ENCODE results near the gene TXNDC2.

Gene TXNDC2

GRCh38 chr18:9860682-9861081, 25.1 kb upstream of the TXNDC2 start:
- DNase-seq (ENCODE audit: low read depth, low spot score), result no peak

- no peak for DNase-seq (ENCODE audit: low read depth, low spot score)
These were observed 24.6 kb upstream of the TXNDC2 start for GRCh38 chr18:9861157-9861556.

- no peak for DNase-seq (ENCODE audit: low read depth, low spot score)
These were observed 23.8 kb upstream of the TXNDC2 start for GRCh38 chr18:9861933-9862332.

- no peak for DNase-seq (ENCODE audit: low read depth, low spot score)
These were observed 23.1 kb upstream of the TXNDC2 start for GRCh38 chr18:9862686-9863085.

GRCh38 chr18:9863282-9863681, 22.5 kb upstream of the TXNDC2 start:
- no peak for DNase-seq (ENCODE audit: low read depth, low spot score)

- no peak for DNase-seq (ENCODE audit: low read depth, low spot score)
These were observed 19.8 kb upstream of the TXNDC2 start for GRCh38 chr18:9865764-9866490.

- DNase-seq (ENCODE audit: low read depth, low spot score), result no peak
These were observed 19.1 kb upstream of the TXNDC2 start for GRCh38 chr18:9866627-9867026.

GRCh38 chr18:9867071-9867594, 18.6 kb upstream of the TXNDC2 start:
- DNase-seq (ENCODE audit: low read depth, low spot score), result no peak

GRCh38 chr18:9868857-9869714, 16.7 kb upstream of the TXNDC2 start:
- DNase-seq (ENCODE audit: low read depth, low spot score), result no peak

GRCh38 chr18:9869715-9870430, 15.9 kb upstream of the TXNDC2 start:
- no peak for DNase-seq (ENCODE audit: low read depth, low spot score)

- DNase-seq (ENCODE audit: low read depth, low spot score), result no peak
These were observed 15.3 kb upstream of the TXNDC2 start for GRCh38 chr18:9870431-9871008.

GRCh38 chr18:9871244-9871746, 14.5 kb upstream of the TXNDC2 start:
- no peak for DNase-seq (ENCODE audit: low read depth, low spot score)

GRCh38 chr18:9872823-9873222, 12.9 kb upstream of the TXNDC2 start:
- DNase-seq (ENCODE audit: low read depth, low spot score), result no peak

- DNase-seq (ENCODE audit: low read depth, low spot score), result no peak
These were observed 11.0 kb upstream of the TXNDC2 start for GRCh38 chr18:9874728-9875127.

GRCh38 chr18:9876212-9876866, 9.4 kb upstream of the TXNDC2 start:
- no peak for DNase-seq (ENCODE audit: low read depth, low spot score)

- no peak for DNase-seq (ENCODE audit: low read depth, low spot score)
These were observed 8.7 kb upstream of the TXNDC2 start for GRCh38 chr18:9876867-9877654.

- no peak for DNase-seq (ENCODE audit: low read depth, low spot score)
These were observed 8.1 kb upstream of the TXNDC2 start for GRCh38 chr18:9877655-9878014.

- DNase-seq (ENCODE audit: low read depth, low spot score), result no peak
These were observed 7.7 kb upstream of the TXNDC2 start for GRCh38 chr18:9878095-9878494.

- no peak for DNase-seq (ENCODE audit: low read depth, low spot score)
These were observed 7.0 kb upstream of the TXNDC2 start for GRCh38 chr18:9878783-9879242.

GRCh38 chr18:9884090-9884489, 1.7 kb upstream of the TXNDC2 start:
- no peak for DNase-seq (ENCODE audit: low read depth, low spot score)
